Pons (tissue), 1 donor: ENCODE results near the gene MXRA7.
"Not testable (repeated sequence)": the region's sequence is repeated elsewhere in the genome, so short reads cannot be mapped to it uniquely, and the experiment has no call there.

Source experiments
- DNase-seq: peaks from one replicate; pipeline ENCODE4 v3.0.0-alpha.2; 2016; ENCODE audit warnings: low spot score

The MXRA7 gene

DNA sequence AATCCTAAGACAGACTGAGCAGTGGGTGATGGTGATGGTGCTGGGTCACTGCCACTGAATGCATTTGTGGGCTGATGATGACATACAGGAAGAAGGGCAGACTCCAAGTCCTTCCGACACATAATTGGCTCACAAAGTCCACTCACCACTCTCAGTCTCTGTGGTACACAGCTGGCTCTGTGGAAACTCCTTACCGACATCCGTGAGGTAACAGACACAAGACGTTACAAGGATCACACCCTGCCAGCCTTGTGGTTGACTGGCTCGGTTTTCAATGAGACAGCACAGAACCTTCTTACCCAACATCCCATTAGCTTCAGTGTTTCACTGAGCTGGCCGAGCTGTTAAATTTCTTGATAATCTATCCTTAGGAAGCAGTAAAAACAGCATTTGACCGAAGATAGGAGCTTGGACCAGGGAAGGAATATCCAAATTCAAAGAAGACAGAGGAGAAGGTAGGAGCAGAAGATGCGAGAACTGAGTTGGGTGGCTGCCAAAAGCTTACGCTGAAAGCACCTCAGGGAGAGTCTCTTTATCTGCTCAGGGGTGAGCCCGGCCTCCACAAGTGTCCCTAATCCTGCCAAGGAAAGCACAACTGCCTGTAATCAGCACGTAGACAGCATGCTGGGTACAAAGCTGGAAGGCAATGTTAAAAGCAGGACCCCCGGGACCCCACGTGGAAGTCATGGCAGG, 5.5 kb upstream of the MXRA7 start:
- DNase-seq, result peak; percentile 60

DNA sequence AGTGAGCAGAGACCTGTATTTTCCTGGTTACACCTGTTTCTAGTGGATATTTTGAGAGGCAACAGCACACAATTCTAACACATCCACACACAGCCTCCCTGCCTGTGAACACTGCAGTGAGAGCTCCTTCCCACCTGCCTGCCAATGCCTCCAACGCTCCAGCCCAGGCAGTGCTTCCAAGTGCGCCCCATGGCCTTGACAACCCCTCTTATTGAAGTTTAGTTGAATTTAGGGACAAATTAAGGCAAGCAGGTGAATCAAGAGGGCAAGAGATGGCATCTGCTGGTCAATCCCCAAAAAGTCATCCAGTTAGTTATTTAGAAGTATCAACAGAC, 4.7 kb upstream of the MXRA7 start:
- no peak for DNase-seq

DNA sequence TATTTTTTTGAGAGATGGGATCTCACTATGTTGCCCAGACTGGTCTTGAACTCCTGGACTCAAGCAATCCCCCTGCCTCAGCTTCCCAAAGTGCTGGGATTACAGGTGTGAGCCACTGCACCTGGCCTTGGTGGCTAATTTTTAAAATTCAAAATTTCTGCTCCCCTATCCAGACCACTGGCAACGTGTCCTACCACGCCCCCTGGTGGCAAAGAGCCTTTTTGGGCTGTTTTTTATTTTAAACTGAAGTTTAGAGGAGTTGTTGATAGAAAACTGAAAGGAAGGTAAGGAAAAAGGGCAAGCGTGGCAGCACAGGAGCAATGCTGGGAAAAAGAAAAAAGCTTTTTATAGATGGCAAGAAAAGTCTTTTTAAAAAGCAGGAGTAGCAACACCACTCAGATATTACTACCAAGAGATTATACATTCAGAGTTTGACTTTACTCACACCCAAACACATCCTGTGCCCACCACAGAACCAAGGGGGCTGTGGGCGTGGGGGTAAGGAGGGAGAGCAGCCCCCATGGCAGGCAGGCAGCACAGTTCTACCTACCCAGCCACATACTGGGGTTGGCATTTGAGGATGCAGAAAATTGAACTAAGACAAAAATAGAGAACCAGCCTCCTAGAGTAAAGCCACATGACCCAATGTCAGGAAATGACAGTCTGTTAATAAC, 4.2 kb upstream of the MXRA7 start:
- DNase-seq, result peak; percentile 54

DNA sequence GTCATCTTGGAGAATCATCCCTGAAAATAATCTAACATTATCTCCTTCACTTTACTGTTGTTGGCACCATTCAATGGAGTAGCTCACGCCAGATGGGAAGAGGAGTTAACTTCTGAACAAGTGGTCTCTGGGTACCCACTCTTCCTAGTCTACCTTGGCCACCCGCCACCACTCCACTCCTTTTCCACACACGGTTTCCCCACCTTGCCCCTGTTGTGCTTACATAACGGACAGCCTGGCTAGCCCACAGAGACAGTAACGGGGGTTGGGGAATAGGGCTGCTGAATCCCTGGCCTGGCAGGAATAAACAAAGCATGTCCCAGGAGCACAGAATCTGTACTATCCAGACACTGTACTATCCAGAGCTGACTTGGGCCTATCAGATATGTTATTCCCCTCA, 3.6 kb upstream of the MXRA7 start:
- no peak for DNase-seq

DNA sequence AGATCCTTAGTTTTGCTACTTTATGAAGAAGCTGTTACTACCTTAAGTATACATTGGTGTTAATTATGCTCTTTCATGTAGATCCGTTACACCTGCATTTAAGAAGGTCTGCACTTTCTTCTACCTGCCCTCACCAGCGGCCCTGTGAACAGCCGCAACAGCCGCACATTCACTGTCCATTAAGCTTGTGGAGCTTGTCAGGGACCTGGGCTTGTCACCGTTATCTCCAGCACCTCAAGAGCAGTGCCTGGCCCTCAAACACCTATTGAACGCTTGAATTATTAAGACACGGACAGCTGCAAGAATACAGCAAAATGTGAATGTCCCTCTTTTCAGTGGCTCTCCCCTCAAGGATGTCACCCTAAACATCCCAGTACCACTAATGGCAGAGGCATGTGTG, 3.0 kb upstream of the MXRA7 start:
- no peak for DNase-seq

DNA sequence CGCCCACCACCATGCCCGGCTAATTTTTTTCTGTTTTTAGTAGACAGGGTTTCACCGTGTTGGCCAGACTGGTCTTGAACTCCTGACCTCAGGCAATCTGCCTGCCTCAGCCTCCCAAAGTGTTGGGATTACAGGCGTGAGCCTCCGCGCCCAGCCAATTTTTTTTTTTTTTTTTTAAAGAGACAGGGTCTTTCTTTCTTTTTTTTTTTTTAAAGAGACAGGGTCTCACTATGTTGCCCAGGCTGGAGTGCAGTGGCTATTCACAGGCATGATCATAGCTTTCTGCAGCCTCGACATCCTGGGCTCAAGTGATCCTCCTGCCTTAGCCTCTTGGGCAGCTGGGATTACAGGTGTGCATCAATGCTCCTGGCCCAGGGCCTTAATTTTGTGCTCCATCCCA, 1.6 kb upstream of the MXRA7 start:
- DNase-seq, result not testable (repeated sequence)

DNA sequence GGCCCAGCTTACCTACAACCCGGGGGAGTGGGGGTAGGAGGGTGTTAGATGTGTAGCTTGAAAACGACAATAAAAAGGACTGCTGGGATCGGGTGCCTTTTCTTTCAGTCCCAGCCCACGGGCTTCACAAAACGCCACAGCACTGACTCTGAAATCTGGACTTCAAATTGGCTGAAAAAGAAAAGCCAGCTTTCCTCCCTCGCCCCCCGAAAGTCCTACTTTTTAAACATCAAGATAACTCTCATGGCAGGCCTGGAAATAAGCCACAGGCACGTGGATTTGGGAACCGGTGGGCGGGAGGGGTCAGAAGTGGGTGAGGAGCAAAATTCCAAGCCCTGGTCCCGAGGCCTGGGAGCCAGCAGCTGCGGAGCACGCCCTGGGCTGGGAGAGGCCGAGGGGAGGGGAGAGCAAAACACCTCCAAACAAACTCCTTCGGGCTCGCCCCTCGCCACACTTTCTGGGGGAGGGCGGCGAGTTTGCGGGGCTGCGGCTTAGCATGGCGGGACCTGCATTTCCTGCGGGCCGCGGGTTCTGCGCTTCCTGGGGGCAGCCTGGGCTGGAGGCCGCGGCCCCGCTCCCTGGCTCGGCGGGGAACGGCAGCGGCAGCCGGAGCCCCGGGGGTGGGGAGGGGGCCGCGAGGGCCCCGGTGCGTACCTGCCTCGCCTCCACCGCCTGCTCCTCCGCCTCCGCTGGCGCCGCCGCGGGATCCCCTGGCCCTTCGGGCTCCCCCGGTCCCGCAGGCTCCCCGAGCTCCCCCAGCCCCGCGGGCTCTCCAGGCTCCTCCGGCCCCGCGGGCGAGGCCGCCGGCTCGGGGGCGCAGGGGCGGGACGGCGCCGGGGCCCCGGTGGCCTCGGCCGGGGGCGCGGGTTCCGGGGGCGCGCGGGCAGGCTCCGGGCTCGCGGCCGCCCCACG, 558 bp downstream of the MXRA7 start:
- DNase-seq, result not testable (repeated sequence)

DNA sequence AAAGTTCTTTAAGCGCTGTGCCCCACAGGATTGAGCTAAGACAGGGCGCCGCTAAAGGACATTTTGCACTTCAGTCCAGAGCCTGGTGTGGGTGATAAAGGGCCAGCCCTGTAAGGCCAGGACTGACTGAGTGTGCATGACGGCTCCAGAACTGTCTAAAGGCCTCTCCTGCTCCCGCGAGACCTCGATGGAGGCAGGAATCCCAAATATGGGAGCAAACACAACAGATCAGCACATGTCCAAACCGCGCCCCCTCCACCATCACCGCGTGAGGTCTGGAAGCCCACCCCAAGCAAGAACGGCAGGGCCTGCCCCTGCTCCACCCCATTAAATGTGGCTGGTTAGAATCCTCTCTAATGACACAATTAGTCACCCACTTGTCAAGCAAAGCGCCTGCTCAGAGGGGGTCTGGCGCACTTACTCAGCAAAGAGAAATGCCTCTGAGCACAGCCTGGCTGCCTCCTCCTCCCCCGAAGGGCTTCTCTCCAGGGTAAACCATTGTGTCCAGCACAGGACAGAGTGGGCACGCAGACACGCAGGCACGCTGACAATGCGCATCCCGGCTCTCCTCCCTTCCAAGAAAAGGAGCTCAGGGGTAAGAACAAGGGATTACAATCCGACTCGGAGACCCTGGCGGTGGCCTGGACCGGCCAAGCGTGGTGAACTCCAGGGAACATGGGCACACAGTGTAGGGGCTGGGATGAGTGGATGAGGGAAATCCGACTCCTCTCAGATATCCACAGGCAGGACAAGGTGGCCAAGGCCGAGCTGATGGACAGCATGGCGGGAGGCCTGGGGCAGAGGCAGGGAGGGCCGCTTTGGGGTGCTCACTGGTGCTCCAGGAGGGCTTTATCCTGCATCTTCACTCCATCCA, 1.5 kb downstream of the MXRA7 start:
- no peak for DNase-seq

DNA sequence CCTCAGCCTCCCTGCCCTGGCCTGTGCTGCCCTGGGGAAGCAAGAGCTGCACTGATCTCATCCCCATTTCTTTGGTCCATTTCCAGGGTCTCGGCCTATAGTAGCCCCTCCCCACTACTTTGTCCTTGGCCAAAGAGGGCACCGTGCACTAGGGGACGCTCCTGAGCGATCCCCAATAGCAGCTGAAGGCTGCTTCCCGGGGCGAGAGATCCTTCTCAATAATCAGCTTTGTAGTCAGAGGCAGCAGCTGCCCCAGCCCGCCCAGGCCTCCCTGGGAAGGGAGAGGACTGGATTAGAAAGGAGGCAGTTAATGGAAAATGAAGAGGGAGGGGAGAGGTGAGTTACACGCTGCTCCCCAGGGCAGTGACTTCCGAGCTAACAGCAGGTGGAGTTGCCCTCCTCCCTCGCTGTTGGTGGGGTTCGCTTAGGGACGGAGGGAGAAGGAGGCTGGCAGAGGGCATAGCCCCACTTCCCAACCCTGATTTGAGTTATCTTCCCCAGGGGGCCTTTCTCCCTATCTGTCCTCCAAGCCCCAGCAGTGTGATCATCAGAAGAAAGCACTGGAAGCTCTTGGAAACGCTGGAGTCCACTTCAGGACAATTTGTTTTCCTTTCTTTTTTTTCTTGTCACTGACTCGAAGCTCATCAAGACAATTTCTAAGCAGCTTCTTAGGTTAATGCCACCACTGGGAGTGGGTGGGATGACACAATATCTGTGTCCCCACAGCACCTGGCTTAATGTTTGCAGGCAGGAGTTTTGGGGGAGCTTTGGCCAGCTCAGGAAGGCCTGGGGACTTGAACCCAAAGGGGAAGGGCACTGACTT, 2.6 kb downstream of the MXRA7 start:
- DNase-seq, result peak; percentile 85

DNA sequence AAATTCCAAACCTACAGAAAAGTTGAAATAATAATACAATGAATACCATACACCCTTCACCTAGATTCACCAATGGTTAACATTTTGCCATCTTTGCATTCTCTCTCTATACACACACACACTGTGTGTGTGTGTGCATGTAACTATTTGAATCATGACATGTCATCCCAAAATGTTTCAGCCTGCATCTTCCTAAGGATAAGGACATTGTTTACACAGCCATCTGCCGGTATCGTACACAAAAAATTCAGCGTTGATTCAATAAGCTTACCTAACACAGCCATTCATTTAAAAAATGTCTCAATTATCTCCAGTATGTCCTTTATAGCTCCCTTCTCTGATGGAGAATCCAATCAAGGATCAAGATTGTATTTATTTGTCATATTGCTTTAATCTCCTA, 3.9 kb downstream of the MXRA7 start:
- DNase-seq, result no peak

DNA sequence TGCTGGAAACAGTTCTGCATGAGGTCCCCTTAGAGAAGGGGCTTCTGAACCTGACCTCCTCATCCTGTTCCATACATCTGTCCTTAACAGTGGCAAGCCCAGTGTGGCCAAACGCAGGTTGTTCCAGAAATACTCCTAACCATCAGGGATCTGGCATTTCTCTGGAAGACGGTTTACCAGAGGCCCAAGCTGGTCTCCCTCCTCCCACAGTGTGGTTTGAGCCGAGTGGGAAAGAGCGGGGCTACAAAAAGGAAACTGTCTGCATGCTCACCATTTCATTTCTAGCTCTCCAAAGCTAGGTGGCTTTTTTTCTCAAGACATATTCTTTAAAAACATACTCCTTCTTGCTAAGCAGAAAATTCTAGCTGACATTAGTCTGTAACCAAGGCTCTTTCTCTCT, 6.0 kb downstream of the MXRA7 start:
- no peak for DNase-seq

DNA sequence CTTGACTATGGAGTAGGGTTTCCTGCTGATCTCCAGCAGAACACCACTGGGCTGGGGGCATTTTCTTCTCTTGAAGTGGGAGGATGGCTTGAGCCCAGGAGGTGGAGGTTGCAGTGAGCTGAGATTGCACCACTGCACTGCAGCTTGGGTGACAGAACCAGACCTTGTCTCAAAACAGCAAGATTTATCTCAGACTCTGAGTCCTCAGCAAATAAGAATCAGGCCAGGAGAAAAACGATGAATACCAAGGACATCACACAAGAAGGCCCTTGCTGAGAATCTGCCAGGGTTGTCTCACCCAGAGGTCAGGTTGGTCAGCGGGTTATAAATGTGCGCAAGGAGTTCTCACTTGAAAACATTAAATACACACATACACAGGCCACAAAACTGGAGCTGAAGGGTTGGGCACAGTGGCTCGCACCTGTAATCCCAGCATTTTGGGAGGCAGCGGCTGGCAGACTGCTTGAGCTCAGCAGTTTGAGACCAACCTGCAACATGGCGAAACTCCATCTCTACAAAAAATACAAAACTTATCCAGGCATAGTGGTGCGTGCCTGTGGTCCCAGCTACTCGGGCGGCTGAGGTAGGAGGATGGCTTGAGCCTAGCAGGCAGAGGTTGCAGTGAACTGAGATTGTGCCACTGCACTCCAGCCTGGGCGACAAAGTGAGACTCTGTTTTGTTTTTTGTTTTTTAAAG, 7.7 kb downstream of the MXRA7 start:
- no peak for DNase-seq

DNA sequence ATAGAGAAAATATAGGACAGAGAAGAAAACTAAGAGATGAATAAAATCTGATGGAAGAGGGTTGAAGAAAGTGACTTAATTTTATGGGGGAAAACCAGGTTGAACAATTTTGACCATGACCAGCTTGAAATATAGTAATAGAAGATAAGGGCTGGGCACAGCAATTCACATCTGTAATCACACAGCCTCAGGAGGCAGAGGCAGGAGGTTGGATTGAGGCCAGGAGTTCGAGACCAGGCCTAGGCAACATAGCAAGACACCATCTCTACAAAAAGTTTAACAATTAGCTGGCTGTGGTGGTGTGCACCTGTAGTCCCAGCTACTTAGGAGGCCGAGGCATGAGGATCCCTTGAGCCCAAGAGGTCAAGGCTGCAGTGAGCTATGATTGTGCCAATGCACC, 8.7 kb downstream of the MXRA7 start:
- no peak for DNase-seq

DNA sequence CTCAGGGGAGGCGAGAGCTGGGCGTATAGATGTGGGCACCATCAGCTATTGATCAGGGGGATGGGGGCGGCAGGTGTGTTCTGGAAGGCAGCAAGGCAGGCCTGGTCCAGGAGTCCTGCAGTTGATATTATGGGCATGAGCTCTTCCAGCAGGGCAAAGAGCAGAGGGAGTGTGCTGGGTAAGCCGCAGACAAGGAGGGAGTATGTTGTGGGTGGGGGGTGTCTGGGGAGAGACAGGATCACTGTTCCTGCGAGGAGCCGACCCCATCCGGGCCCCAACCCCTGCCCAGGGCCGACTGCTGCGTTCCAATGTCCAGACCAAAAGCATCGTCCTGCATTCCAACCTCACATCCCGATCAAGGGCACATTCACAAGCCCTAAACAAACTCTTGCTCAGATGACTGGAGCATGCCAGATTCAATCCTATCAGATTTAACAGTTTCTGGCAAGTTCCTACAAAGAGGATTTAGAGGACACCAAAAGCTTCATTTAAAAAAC, 9.2 kb downstream of the MXRA7 start:
- DNase-seq, result no peak

DNA sequence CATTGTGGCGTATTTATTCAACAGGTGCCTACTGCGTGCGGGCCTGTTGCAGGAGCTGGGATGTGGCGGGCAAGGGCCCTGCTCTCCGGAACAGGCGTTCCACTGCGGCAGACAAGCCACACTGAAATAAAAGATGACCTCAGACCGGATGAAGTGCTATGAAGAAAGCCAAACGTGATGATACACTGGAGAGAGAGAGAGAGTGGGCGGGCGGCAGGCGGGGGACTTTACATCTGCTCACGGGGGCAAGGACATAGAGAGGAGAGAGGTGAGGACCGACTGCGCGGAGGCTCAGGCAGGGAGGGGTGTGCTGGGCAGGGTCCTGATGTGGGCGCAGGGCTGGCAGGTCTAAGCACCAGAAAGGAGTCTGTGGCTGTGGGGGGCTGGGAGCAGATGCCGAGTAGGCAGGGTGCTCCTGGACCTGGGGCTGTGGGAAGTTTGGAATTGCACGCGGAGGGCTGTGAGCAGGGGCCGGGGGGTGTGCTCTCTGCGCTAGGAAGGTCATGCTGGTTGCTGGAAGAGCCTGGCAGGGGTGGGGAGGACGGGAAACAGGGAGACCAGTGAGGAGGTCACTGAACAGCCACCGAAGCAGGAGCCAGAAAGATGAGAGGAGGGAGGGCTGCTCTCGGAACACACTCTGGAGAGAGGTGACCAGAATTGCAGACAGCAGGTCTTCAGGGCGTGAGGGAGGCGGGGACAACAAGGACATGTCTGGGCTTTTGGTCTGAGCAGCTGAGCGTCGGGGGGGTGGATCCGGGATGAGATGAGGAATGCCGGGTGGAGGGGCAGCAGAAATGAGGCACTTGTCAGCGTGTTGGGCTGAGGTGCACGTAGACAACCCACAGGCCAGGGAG, 9.9 kb downstream of the MXRA7 start:
- no peak for DNase-seq

DNA sequence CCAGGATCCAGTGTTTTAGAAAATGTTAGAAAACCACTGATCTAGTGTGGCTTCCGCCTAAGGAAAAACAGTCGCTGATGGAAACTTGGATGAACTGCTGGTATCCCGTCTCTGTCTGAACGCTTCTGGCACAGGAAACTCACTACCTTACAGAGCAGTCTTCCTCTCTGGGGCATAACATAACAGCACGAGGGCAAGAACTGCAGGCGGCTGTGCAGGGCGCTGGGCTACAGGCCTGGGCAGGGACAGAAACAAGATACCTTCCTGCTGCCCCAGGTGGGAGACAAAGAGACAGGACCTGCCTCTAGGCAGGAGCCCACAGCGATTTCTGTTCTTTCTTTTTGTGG, 10.5 kb downstream of the MXRA7 start:
- no peak for DNase-seq

DNA sequence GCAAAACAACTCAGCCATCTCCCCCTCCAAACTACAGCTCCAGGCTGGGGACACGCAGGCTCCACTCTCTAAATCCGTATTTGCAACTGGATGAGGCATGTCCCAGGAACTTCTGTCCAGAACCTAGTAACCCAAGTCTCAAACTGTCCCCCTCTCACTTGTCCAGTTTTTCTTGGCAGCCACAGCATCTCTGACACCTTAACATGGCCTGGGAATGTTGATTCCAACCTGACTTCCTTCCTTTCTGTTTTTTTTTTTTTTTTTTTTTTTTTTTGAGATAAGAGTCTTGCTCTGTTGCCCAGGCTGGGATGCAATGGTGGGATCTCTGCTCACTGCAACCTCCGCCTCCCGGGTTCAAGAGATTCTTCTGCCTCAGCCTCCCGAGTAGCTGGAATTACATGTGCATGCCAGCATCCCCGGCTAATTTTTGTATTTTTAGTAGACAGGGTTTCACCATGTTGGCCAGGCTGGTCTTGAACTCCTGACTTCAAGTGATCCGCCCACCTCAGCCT, 12.2 kb downstream of the MXRA7 start:
- not testable (repeated sequence) for DNase-seq

DNA sequence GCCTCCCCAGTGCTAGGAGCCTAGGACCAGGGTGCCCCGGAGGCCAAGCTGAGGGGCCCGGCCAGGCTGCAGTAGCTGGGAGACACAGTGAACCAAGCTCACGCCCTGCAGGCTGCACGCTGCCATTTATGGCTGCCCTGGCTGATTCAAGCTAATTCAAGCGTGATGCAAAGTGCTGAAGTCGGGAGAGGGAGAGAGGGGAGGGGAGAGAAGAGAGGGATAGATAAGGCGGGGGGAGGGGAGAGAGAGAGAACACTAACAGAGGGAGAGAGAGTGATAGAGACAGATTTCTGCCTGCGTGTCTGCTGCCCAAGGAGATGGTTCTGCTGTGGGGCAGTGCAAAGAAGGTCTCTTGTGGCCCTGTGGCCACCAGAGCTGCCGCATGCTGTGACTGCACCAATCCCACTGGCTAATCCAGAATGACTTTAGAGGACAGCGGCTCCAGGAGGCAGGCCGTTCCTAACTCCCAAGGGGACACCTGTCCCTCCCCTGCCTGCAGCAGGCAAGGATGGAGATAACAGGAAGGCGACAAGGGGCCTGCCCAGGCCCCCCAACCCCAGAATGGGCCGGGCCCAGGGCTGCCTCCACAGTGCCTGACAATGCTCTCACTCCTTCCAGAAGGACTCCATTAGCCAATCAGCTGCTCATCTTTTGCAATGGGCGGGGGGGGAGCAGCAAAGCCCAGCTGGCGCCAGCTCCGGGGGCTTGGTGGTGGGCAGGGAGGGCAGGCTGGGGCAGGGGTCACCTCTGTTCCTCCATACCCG, 12.9 kb downstream of the MXRA7 start:
- DNase-seq, result no peak
